MM.1S (cell line): ENCODE data around the gene GALNT12.

Experiments
- DNase-seq: peaks from one replicate; pipeline ENCODE4 v3.0.0-alpha.2; 2015
- H2AFZ ChIP-seq: fragments of 300-600 bp; sonication (generic); 2 replicates; pipeline ENCODE4 v1.6.0; 2016; ENCODE audit warnings: antibody characterized with exemption, low read length
- H3F3A ChIP-seq: fragments of 300-600 bp; sonication (generic); 2 replicates; pipeline ENCODE4 v1.6.1; 2016; ENCODE audit warnings: mild to moderate bottlenecking, antibody characterized with exemption, low read length, moderate library complexity, mixed read lengths; ENCODE audit not compliant: insufficient read depth
- H3K27ac ChIP-seq: fragments of 300-600 bp; sonication (generic); 2 replicates; pipeline ENCODE4 v1.5.1; 2016; ENCODE audit warnings: mild to moderate bottlenecking, low read length
- H3K27me3 ChIP-seq: fragments of 300-600 bp; sonication (generic); replicated peaks from 2 replicates; pipeline ENCODE4 v1.6.0; 2016; ENCODE audit warnings: low read length; ENCODE audit not compliant: insufficient read depth
- H3K36me3 ChIP-seq: fragments of 300-600 bp; sonication (generic); replicated peaks from 2 replicates; pipeline ENCODE4 v1.6.1; 2016; ENCODE audit warnings: mild to moderate bottlenecking, low read length, mixed read lengths; ENCODE audit not compliant: insufficient read depth
- H3K4me1 ChIP-seq: fragments of 300-600 bp; sonication (generic); 2 replicates; pipeline ENCODE4 v1.6.1; 2016; ENCODE audit warnings: low read length, mixed read lengths
- H3K4me2 ChIP-seq: fragments of 300-600 bp; sonication (generic); 2 replicates; pipeline ENCODE4 v1.6.0; 2016; ENCODE audit warnings: low read depth, low read length
- H3K4me3 ChIP-seq: fragments of 300-600 bp; sonication (generic); 2 replicates; pipeline ENCODE4 v1.5.1; 2016; ENCODE audit warnings: low read length, mixed read lengths
- H3K79me2 ChIP-seq: fragments of 300-600 bp; sonication (generic); 2 replicates; pipeline ENCODE4 v1.6.1; 2016; ENCODE audit warnings: mixed run types, low read length, mixed read lengths
- H3K9ac ChIP-seq: fragments of 300-600 bp; sonication (generic); 2 replicates; pipeline ENCODE4 v1.6.1; 2016; ENCODE audit warnings: low read length, mixed read lengths
- H3K9me2 ChIP-seq: fragments of 300-600 bp; sonication (generic); replicated peaks from 2 replicates; pipeline ENCODE4 v1.6.1; 2016; ENCODE audit warnings: mild to moderate bottlenecking, low read length, mixed read lengths; ENCODE audit not compliant: insufficient read depth
- H3K9me3 ChIP-seq: fragments of 300-600 bp; sonication (generic); replicated peaks from 2 replicates; pipeline ENCODE4 v1.6.1; 2016; ENCODE audit warnings: mild to moderate bottlenecking, low read length, mixed read lengths; ENCODE audit not compliant: insufficient read depth
- H4K20me1 ChIP-seq: fragments of 300-600 bp; sonication (generic); 2 replicates; pipeline ENCODE4 v1.6.1; 2016; ENCODE audit warnings: mild to moderate bottlenecking, low read length, moderate library complexity, mixed read lengths; ENCODE audit not compliant: insufficient read depth
- CTCF ChIP-seq: fragments of 300-600 bp; sonication (generic); IDR thresholded peaks from 2 replicates; pipeline ENCODE4 v1.5.1; 2016; ENCODE audit warnings: antibody characterized with exemption, low read length, mixed read lengths
- EZH2 ChIP-seq: fragments of 300-600 bp; sonication (generic); optimal IDR thresholded peaks from 2 replicates; pipeline ENCODE3; 2017; ENCODE audit warnings: low read depth, mild to moderate bottlenecking, antibody characterized with exemption, low read length, mixed read lengths
- EZH2phosphoT487 ChIP-seq: fragments of 300-600 bp; sonication (generic); IDR thresholded peaks from 2 replicates; pipeline ENCODE4 v1.6.1; 2018; ENCODE audit warnings: antibody characterized with exemption, low read length

Gene GALNT12

GRCh38 chr9:98815391-98815951 is 8.0 kb downstream of the GALNT12 start:
- Histone ChIP-seq H3K27ac (no peak overlapping the region), H3K9me2 (no peaks in the 10 kb centered on the region), H3K4me3 (no peak overlapping the region), H4K20me1 (no peaks in the 10 kb centered on the region), H3K79me2 (no peaks in the 10 kb centered on the region), H3K36me3 (no peaks in the 10 kb centered on the region), H3K4me1 (no peaks in the 10 kb centered on the region), H3K9me3 (no peaks in the 10 kb centered on the region), H2AFZ (no peak overlapping the region), H3K9ac (no peak overlapping the region), H3K27me3 (no peaks in the 10 kb centered on the region), H3F3A (no peaks in the 10 kb centered on the region), H3K4me2 (no peak overlapping the region)
- DNase-seq: no peak
- TF ChIP-seq EZH2: no peak
- no peak for TF ChIP-seq EZH2phosphoT487
- TF ChIP-seq CTCF: no peak

- H3K9ac ChIP-seq: no peak overlapping the region
- DNase-seq: no peak
- H2AFZ ChIP-seq: no peak overlapping the region
- TF ChIP-seq EZH2phosphoT487 (no peak), EZH2 (no peak), CTCF (no peak)
- H3F3A ChIP-seq: no peaks in the 10 kb centered on the region
- no peaks in the 10 kb centered on the region for H3K9me3 ChIP-seq
- H3K27ac ChIP-seq: no peak overlapping the region
- H4K20me1 ChIP-seq: no peaks in the 10 kb centered on the region
- H3K79me2 ChIP-seq: no peaks in the 10 kb centered on the region
- H3K36me3 ChIP-seq: no peaks in the 10 kb centered on the region
- H3K4me1 ChIP-seq: no peaks in the 10 kb centered on the region
- no peaks in the 10 kb centered on the region for H3K27me3 ChIP-seq
- H3K9me2 ChIP-seq: no peaks in the 10 kb centered on the region
- H3K4me3 ChIP-seq: no peak overlapping the region
- H3K4me2 ChIP-seq: no peak overlapping the region
Observed at GRCh38 chr9:98818764-98819163, 11.3 kb downstream of the GALNT12 start.

GRCh38 chr9:98819231-98819630 is 11.8 kb downstream of the GALNT12 start:
- no peak for DNase-seq
- TF ChIP-seq EZH2 (no peak), CTCF (no peak), EZH2phosphoT487 (no peak)
- Histone ChIP-seq H3K4me2 (no peak overlapping the region), H2AFZ (no peak overlapping the region), H3K9me3 (no peaks in the 10 kb centered on the region), H3K9me2 (no peaks in the 10 kb centered on the region), H3K9ac (no peak overlapping the region), H3K4me1 (no peaks in the 10 kb centered on the region), H4K20me1 (no peaks in the 10 kb centered on the region), H3K79me2 (no peaks in the 10 kb centered on the region), H3K27ac (no peak overlapping the region), H3K27me3 (no peaks in the 10 kb centered on the region), H3K36me3 (no peaks in the 10 kb centered on the region), H3F3A (no peaks in the 10 kb centered on the region), H3K4me3 (no peak overlapping the region)
